HUDEP-2 (cell line): ENCODE results near the gene CDK5R1.

Experiments
- DNase-seq, 76 experiments: peaks; one replicate each; lab custom pipeline; 2025; ENCODE audit not compliant: unreplicated experiment in 76 of 76; lab: John Stamatoyannopoulos, UW

The CDK5R1 gene

GRCh38 chr17:32491371-32492263 is 4.8 kb downstream of the CDK5R1 start:
- no peak for DNase-seq

GRCh38 chr17:32492264-32492589 is 5.4 kb downstream of the CDK5R1 start:
- no peak for DNase-seq

- no peak for DNase-seq
Measured at GRCh38 chr17:32492648-32493289, 6.0 kb downstream of the CDK5R1 start.

GRCh38 chr17:32493571-32493970 is 6.8 kb downstream of the CDK5R1 start:
- no peak for DNase-seq

DNA sequence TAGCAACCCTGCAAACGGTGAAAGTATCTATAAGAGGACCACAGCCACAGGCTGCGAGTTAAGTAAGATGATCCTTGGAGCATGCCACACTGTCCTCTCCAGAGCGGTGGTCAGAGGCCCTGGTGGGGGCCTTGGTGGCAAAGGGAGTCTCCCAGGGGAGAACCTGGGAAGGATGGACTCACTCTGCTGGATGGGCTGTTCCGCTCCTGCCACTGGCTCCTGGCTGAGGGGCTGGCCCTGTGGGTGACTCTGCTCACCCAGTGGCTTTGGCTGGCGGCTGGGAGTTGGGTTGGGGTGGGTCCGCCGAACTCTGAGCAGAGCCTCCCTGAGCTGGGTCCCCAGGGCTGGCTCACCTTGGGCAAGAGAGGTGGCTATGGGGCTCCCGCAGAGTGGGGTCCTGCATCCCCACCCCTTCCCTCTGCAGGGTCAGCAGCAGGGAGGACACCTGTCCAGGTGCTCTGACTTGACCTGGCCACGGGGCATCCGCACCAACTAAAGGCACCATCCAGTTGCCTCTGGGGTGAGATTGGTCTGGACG is 7.3 kb downstream of the CDK5R1 start:
- no peak for DNase-seq

DNA sequence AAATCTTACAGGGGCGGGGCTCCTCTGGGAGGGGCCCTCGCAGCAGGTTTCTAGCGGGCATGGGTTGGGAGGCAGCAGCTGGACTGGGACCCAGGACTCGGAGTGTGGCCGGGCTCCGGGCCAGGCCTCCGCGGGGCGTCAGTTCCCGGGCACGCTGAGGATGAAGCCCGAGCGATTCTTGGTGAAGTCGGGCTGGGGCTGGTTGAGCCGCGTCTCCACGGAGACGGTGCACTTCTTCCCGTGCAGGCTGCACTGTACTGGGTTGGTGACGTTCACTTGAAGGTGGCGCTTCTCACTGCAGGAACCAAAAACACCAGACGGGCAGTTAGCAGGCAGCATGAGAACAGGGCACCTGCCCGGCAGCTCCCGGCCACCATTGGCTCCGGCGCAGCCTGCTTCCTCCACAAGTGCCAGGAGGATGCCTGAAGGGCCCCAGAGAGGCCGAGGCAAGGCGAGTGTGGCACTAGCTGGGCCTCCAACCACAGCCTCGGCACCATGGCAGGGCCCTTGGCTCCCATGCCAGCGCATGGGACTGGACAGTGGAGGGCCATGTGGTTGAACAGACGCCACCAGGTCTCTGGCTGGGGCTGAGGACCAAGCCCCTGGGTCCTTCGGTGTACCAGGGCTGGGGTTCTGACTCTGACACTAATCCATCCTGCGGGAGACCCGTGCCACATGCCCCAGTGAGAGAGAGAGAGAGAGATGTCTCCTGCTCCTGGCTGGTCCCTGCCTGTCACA is 8.0 kb downstream of the CDK5R1 start:
- DNase-seq: no peak

- peak in 1 of 76 experiments; percentile 60 for DNase-seq
Measured at GRCh38 chr17:32495359-32496231, 8.8 kb downstream of the CDK5R1 start.

GRCh38 chr17:32496395-32497073 is 9.7 kb downstream of the CDK5R1 start:
- no peak for DNase-seq

DNA sequence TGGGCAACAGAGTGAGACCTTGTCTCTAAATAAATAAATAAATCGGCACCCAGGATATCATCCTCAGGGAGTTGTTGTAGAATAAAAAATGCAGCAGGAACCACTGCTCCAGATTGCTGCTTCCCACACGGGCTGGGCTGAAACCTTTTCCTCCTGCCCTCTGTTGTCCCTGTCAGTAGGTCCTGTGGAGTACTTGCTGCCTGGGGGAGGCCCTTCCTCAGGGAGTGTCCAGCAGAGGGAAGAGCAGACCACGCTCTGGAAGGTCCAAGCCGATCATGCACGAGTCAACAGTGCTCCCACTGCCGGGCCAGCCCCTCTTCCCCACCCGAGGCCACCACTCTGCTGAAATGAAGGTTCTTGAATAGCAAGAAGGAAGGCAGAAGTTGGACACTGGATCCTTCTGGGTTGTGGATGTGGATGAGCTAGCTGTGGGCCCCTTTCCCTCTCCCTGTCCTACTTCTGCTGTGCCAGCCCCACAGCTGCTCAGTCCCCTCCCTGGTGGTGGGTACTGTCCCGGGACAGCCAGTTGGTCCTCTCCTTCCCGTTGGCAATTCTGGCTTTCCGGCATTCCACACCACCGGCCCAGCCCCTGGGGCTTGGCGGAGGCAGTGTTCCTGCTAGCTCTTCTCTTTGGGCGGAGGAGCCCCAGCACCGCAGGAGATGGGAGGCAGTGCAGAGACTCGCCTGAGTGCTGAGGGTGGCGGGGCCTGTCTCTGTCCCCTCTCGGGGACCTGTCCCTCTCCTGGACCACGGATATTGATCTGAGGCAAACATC is 10.8 kb downstream of the CDK5R1 start:
- no peak for DNase-seq

GRCh38 chr17:32498391-32498790 is 11.6 kb downstream of the CDK5R1 start:
- no peak for DNase-seq

- no peak for DNase-seq
Measured at GRCh38 chr17:32502013-32502412, 15.2 kb downstream of the CDK5R1 start.

- no peak for DNase-seq
Measured at GRCh38 chr17:32502710-32503109, 15.9 kb downstream of the CDK5R1 start.

DNA sequence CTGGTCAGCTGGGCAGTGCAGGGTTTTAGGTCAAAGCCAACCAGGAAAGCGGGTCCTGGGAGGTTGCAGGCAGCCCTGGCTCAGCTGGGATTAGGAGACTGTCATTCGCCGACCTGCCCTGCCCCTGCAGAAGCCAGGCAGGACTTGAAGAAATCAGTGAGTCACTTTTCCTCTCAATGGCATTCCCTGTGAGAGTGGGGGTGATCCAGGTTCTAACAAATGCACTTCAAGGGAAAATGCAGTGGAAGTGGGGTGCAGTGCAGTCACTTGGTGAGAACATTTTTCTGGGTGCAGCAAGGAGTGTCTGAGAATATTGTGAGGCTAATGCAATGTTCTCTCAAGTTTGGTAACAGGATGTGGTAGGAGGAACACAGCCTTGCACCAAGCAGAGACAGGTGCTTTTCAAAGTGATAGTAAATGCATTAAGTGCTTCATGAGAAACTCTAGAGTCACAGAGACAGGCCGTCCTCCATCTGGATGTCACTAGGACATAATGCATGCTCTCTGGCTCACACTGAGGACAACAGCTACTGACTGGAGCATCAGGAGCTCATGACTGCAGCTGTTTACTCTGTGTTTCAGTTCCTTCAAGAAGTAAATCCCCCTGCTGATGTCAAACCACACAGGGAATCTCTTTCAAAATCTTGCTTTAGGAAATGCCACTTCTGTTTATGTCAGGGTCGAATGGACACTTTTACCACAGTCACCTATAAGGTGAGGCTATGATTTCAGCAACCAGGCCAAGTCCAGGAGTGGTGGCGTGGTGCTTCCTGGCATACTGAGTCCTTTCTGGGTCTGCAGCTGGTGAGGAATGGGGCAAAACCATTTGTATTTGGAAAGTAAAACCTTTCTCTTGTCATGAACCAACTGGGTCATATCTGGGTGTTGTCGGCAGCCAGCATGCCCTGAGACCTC is 16.7 kb downstream of the CDK5R1 start:
- DNase-seq: no peak

DNA sequence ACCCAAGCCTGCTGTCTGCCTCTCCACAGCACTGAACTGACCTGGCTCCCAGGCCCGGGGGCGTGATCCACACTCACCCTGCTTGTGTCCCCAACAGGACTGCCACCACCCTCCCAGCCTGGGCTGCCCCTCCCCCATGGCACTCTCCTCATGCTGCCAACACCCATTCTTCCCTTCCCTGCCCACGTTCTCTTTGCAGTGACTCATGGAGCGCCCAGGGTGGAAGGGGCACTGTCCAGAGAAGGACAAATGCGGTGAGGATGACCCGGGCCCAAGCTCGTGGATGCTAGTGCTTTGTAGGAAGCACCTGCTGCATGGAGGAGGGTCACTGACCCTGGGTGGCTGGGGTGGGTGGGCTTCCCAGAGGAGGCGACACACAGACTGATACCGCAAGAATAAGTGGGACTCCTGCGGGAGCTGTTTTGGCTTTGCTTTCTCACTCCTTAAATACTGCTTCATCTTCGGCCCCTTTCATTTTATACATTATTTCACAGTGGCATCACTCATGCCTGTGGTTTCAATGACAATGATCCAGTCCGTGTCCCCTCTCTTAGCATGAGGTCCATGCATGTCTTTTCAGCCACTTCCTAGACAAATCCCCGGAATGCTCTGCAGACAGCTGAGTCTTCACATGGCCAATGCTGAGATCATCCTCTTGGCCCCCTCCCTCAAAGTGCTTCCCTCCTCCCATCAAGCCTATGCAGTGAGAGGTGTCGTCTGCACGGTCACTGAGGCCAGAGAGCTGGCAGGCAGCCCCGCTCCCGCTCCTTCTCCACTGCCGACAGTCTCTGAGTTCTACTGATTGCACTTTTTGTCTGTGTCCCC is 17.6 kb downstream of the CDK5R1 start:
- peak in 25 of 76 experiments; percentile 9 to 58 (median 31) for DNase-seq

GRCh38 chr17:32508926-32509325 is 22.1 kb downstream of the CDK5R1 start:
- no peak for DNase-seq

- DNase-seq: no peak
Measured at GRCh38 chr17:32510466-32510865, 23.7 kb downstream of the CDK5R1 start.

- DNase-seq: no peak
Measured at GRCh38 chr17:32512328-32512727, 25.5 kb downstream of the CDK5R1 start.
